OCI-LY1 (cell line): ENCODE measurements around the gene STAT4.

Experiments
- H2AFZ ChIP-seq: fragments of 200-600 bp; sonication (generic), shearing (Covaris generic); 2 replicates; pipeline ENCODE4 v1.6.0; 2014; ENCODE audit warnings: antibody characterized with exemption, mild to moderate bottlenecking, low read length
- H3F3A ChIP-seq: fragments of 200-600 bp; sonication (generic), shearing (Covaris generic); 2 replicates; pipeline ENCODE4 v1.6.0; 2014; ENCODE audit warnings: mild to moderate bottlenecking, antibody characterized with exemption, low read length, moderate library complexity; ENCODE audit not compliant: insufficient read depth
- H3K27ac ChIP-seq: fragments of 200-600 bp; sonication (generic); 2 replicates; pipeline ENCODE4 v1.5.1; 2014; ENCODE audit warnings: low read length, mixed run types, mild to moderate bottlenecking, low read depth; ENCODE audit not compliant: poor library complexity, severe bottlenecking
- H3K27me3 ChIP-seq: fragments of 200-600 bp; sonication (generic); 2 replicates; pipeline ENCODE4 v1.6.0; 2014; ENCODE audit warnings: antibody characterized with exemption, mild to moderate bottlenecking, low read length, moderate library complexity; ENCODE audit not compliant: insufficient read depth
- H3K36me3 ChIP-seq: fragments of 200-600 bp; sonication (generic); 2 replicates; pipeline ENCODE4 v1.6.1; 2014; ENCODE audit warnings: mild to moderate bottlenecking, antibody characterized with exemption, low read length, moderate library complexity, mixed read lengths; ENCODE audit not compliant: insufficient read depth
- H3K4me1 ChIP-seq: fragments of 200-600 bp; sonication (generic); 2 replicates; pipeline ENCODE4 v1.5.1; 2014; ENCODE audit warnings: mild to moderate bottlenecking, low read length, moderate library complexity; ENCODE audit not compliant: insufficient read depth, severe bottlenecking
- H3K4me2 ChIP-seq: fragments of 200-600 bp; sonication (generic), shearing (Covaris generic); 2 replicates; pipeline ENCODE4 v1.6.1; 2014; ENCODE audit warnings: low read length
- H3K4me3 ChIP-seq: fragments of 200-600 bp; sonication (generic); 2 replicates; pipeline ENCODE4 v1.5.1; 2014; ENCODE audit warnings: low read length, low read depth, mild to moderate bottlenecking, mixed read lengths; ENCODE audit not compliant: poor library complexity, severe bottlenecking
- H3K79me2 ChIP-seq: fragments of 200-600 bp; shearing (Covaris generic); 2 replicates; pipeline ENCODE4 v1.6.1; 2016; ENCODE audit warnings: mixed run types, low read length, mixed read lengths; ENCODE audit not compliant: insufficient read depth
- H3K9ac ChIP-seq: fragments of 200-600 bp; sonication (generic), shearing (Covaris generic); 2 replicates; pipeline ENCODE4 v1.6.1; 2014; ENCODE audit warnings: mild to moderate bottlenecking, low read length, mixed read lengths
- H3K9me2 ChIP-seq: fragments of 200-600 bp; sonication (generic), shearing (Covaris generic); 2 replicates; pipeline ENCODE4 v1.6.1; 2014; ENCODE audit warnings: low read depth, mild to moderate bottlenecking, low read length, mixed read lengths
- H3K9me3 ChIP-seq: fragments of 200-600 bp; shearing (Covaris generic); 2 replicates; pipeline ENCODE4 v1.6.1; 2014; ENCODE audit warnings: low read length, mixed read lengths
- H4K20me1 ChIP-seq: fragments of 200-600 bp; sonication (generic), shearing (Covaris generic); 2 replicates; pipeline ENCODE4 v1.6.0; 2016; ENCODE audit warnings: mild to moderate bottlenecking, low read length; ENCODE audit not compliant: insufficient read depth
- CTCF ChIP-seq: fragments of 200-600 bp; sonication (generic), shearing (Covaris generic); IDR thresholded peaks from 2 replicates; pipeline ENCODE4 v1.5.1; 2017; ENCODE audit warnings: mild to moderate bottlenecking, antibody characterized with exemption, low read length, moderate library complexity, mixed read lengths
- EZH2 ChIP-seq: fragments of 200-600 bp; sonication (generic), shearing (Covaris generic); IDR thresholded peaks from 2 replicates; pipeline ENCODE4 v1.8.0; 2017; ENCODE audit warnings: borderline replicate concordance, mixed run types, mild to moderate bottlenecking, antibody characterized with exemption, low read length, moderate library complexity, mixed read lengths

The STAT4 gene

GRCh38 chr2:191086706-191087105, 64.1 kb downstream of the STAT4 start:
- no peaks in the 10 kb centered on the region for H3K27me3 ChIP-seq
- no peak overlapping the region for H3K27ac ChIP-seq
- H2AFZ ChIP-seq, result no peak overlapping the region
- no peak overlapping the region for H3K4me2 ChIP-seq
- no peaks in the 10 kb centered on the region for H3K4me1 ChIP-seq
- H3K4me3 ChIP-seq, result no peak overlapping the region
- H3K36me3 ChIP-seq, result no peaks in the 10 kb centered on the region
- no peaks in the 10 kb centered on the region for H4K20me1 ChIP-seq
- H3F3A ChIP-seq, result no peaks in the 10 kb centered on the region
- no peak for TF ChIP-seq CTCF
- no peak for TF ChIP-seq EZH2
- H3K9me2 ChIP-seq, result no peaks in the 10 kb centered on the region
- H3K9me3 ChIP-seq, result no peaks in the 10 kb centered on the region
- no peaks in the 10 kb centered on the region for H3K79me2 ChIP-seq
- no peak overlapping the region for H3K9ac ChIP-seq

- TF ChIP-seq CTCF (no peak), EZH2 (no peak)
- H3K9ac ChIP-seq, result no peak overlapping the region
- H4K20me1 ChIP-seq, result no peaks in the 10 kb centered on the region
- H3K9me3 ChIP-seq, result no peaks in the 10 kb centered on the region
- no peak overlapping the region for H3K27ac ChIP-seq
- no peaks in the 10 kb centered on the region for H3K79me2 ChIP-seq
- no peak overlapping the region for H2AFZ ChIP-seq
- H3K4me3 ChIP-seq, result no peak overlapping the region
- H3K4me2 ChIP-seq, result no peak overlapping the region
- no peaks in the 10 kb centered on the region for H3K9me2 ChIP-seq
- no peaks in the 10 kb centered on the region for H3K27me3 ChIP-seq
- H3F3A ChIP-seq, result no peaks in the 10 kb centered on the region
- no peaks in the 10 kb centered on the region for H3K4me1 ChIP-seq
- H3K36me3 ChIP-seq, result no peaks in the 10 kb centered on the region
Observed at GRCh38 chr2:191083540-191083939, 67.3 kb downstream of the STAT4 start.

- no peaks in the 10 kb centered on the region for H3K4me1 ChIP-seq
Observed at GRCh38 chr2:191082321-191082720, 68.5 kb downstream of the STAT4 start.

More at GRCh38 chr2:191082321-191082720, 68.5 kb downstream of the STAT4 start:
- Histone ChIP-seq H3K27me3 (no peaks in the 10 kb centered on the region), H3K79me2 (no peaks in the 10 kb centered on the region), H3K4me3 (no peak overlapping the region), H4K20me1 (no peaks in the 10 kb centered on the region), H3K9ac (no peak overlapping the region), H3K9me2 (no peaks in the 10 kb centered on the region), H3F3A (no peaks in the 10 kb centered on the region), H3K36me3 (no peaks in the 10 kb centered on the region), H3K27ac (no peak overlapping the region), H2AFZ (no peak overlapping the region), H3K4me2 (no peak overlapping the region), H3K9me3 (no peaks in the 10 kb centered on the region)
- TF ChIP-seq EZH2 (no peak), CTCF (no peak)
